ENCODE results near the gene RHPN2.

RHPN2 gene

DNA sequence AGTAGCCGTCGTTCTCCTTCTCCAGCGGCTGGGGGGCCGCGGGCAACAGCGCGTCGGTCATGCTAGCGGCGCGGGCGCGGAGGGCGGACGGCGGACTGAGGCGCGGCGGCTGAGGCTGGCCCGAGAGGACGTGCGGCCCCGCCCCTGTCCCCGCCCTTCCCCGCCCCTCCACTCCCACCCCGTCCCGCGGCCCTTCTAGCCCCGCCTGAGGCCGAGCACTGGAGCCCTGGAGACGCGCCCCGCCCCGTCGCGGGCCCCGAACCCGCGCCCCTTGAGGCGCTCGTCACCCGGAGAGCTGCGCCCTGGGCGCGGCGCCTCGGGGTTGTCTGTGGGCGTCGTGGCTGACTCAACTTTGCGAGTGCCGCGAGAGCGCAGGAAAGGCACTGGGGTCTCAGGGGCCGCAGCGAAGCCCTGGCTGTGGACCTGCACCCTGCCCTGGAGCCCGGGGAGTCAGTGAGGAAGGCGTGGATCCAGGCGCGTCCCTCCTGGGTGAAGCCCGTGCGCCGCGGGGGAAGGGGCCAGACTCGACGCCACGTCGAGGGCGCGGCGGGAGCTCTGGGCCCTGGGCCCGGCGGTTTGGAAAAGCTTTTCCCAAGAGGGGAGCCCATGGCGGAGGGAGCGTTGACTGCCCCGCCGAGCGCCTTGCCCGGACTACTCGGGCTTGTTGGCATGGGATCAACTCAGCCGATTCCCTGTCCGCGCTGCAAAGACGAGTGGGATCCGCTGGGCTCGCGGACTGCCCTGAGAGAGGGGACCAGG lies at the start of gene RHPN2:
TSS of gene RHPN2 (minus strand) at position 97 of the 759 bp plus-strand sequence. CDS start at position 61, 36 bp downstream.
- no peak within 1 kb of the TSS for H3K27ac ChIP-seq

DNA sequence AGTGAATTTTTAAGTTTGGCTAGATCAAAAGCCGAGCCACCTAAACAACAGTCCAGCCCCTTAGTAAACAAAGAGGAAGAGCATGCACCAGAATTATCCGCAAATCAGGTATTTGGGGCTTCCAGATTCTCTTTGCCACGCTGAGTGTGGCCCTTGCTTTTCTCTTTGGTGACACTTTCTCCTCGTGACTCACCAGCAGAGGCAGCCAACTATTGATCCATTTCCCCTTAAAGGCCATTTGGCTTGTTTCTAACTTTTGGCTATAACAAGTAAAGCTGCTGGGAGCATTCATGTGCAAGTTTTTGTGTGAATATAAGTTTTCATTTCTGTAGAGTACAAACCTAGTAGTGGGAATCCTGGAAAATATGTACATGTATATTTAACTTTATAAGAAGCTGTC lies 49.6 kb upstream of the RHPN2 start:
- no peak for DNase-seq (ENCODE audit: low spot score)
- Histone ChIP-seq H3K27ac (no peak overlapping the region), H3K4me3 (no peak overlapping the region)
- TF ChIP-seq, protein P1, sequence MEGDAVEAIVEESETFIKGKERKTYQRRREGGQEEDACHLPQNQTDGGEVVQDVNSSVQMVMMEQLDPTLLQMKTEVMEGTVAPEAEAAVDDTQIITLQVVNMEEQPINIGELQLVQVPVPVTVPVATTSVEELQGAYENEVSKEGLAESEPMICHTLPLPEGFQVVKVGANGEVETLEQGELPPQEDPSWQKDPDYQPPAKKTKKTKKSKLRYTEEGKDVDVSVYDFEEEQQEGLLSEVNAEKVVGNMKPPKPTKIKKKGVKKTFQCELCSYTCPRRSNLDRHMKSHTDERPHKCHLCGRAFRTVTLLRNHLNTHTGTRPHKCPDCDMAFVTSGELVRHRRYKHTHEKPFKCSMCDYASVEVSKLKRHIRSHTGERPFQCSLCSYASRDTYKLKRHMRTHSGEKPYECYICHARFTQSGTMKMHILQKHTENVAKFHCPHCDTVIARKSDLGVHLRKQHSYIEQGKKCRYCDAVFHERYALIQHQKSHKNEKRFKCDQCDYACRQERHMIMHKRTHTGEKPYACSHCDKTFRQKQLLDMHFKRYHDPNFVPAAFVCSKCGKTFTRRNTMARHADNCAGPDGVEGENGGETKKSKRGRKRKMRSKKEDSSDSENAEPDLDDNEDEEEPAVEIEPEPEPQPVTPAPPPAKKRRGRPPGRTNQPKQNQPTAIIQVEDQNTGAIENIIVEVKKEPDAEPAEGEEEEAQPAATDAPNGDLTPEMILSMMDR (IDR thresholded peaks at IDR 0.05), result no peak

More for the DNA sequence above, at the start of gene RHPN2:
- TF ChIP-seq, protein P1 (IDR thresholded peaks at IDR 0.05), result no peak
- peak within 1 kb of the TSS; percentile 81 for H3K4me3 ChIP-seq
- DNase-seq (ENCODE audit: low spot score), result no peak

DNA sequence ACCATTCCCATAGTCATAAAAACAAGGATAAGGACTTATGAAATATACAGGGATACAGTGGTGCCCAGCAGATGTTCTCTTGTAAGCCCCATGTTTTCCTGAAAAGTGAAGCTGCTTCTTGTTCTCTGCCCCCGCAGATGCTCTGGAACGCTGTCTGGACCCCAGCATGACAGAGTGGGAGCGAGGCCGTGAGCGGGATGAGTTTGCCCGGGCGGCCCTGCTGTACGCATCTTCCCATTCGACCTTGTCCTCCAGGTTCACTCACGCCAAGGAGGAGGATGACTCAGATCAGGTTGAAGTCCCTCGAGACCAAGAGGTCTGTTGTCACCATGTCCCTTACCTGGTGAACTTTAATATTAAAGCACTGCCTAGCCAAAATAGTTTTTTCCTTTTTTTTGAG lies 46.9 kb upstream of the RHPN2 start:
- DNase-seq (ENCODE audit: low spot score), result no peak
- no peak overlapping the region for H3K27ac ChIP-seq
- TF ChIP-seq, protein P1 (IDR thresholded peaks at IDR 0.05), result no peak
- no peak overlapping the region for H3K4me3 ChIP-seq

DNA sequence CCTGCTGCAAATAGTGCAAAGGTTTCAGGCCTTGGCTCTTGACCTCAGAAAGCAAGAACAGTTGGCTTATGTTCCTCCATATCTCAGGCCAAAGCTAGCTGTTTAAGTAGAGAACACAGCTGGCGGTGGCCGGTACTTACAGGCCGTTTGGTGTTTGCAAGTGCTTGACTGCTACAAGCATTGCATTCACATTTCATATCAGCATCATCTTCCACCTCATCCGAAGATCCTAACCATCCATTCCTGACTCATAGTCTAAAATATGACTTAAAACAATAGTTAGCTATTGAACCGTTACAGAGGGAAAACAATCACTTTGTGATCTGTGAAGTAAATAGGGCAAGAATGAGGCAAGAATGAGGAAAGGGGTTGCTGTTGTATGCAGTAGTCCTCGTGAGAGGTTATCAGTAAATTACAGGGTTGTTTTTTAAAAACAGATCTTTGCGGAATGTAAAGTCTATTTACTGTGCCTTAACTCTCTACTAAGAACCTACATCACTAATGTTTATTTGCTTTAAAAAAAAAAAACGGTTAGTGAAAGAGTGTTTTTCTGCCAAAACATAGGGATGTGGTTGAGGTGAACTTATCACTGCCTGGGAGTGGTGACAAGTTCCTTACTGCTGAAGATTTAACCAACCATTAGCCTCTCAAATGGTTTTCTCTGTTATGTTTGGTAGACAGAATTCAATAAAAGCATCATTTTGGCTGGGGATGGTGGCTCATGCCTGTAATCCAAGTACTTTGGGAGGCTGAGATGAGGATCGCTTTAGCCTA lies 45.6 kb upstream of the RHPN2 start:
- no peak overlapping the region for H3K4me3 ChIP-seq
- no peak overlapping the region for H3K27ac ChIP-seq
- TF ChIP-seq, protein P1 (IDR thresholded peaks at IDR 0.05), result no peak
- no peak for DNase-seq (ENCODE audit: low spot score)

DNA sequence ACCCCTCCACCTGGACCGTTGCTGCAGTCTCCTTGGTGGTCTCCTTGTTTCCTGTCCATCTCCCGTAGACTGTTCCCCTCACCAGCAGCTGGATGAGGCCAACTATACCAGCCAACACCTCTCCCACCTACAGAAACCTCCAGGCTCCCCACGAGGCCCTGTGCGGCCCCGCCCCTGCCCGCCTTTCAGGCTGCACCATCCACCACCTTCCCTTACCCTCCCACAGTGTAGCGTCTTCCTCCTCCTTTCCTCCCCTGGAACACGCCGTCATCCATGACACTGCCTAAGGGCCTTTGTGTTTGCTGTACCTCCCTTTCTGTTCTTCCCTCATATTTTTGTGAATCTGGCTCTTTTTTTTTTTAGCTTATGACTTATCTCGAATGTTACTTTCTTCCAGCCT lies 43.5 kb upstream of the RHPN2 start:
- no peak overlapping the region for H3K27ac ChIP-seq
- TF ChIP-seq, protein P1 (IDR thresholded peaks at IDR 0.05), result no peak
- H3K4me3 ChIP-seq, result no peak overlapping the region
- no peak for DNase-seq (ENCODE audit: low spot score)

DNA sequence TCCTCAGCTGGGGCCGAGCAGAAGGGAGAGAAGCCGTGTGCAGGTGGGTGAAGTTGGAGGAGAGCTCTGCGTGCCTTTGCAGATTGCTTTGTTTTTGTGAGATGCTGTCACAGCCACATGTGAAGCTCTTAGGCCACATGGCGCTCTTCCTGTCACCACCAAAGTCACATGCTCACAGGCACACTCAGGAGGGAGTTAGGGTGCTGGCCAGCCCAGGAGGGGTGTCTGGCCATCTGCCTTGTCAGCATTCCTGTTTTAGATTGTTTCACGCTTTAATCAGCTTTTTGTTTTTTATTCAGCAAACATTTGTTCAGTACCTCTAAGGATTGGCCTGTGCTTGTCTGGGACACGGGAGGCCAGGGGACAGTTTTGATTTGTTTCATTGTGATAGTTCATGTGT lies 38.2 kb upstream of the RHPN2 start:
- Histone ChIP-seq H3K27ac (no peak overlapping the region), H3K4me3 (no peak overlapping the region)
- no peak for DNase-seq (ENCODE audit: low spot score)
- TF ChIP-seq, protein P1 (IDR thresholded peaks at IDR 0.05), result no peak

Data from coronary artery (tissue), 2 donors.